OCI-LY7 (cell line): ENCODE data around the gene RAD23A.

Experiments
- CTCF ChIP-seq: fragments of 200-600 bp; sonication (generic); conservative IDR thresholded peaks from 2 replicates; pipeline ENCODE4 v1.5.1; 2014; ENCODE audit warnings: mild to moderate bottlenecking, antibody characterized with exemption, low read length, moderate library complexity, mixed read lengths
- EZH2phosphoT487 ChIP-seq: fragments of 200-600 bp; sonication (generic); IDR thresholded peaks from 2 replicates; pipeline ENCODE4 v1.6.1; 2018; ENCODE audit warnings: low read depth, borderline replicate concordance, mild to moderate bottlenecking, mixed run types, antibody characterized with exemption, low read length, moderate library complexity, mixed read lengths

GRCh38 chr19:12933287-12934072 lies 12.2 kb upstream of the RAD23A start, which contains the start of gene FARSA:
- TF ChIP-seq CTCF (no peak), EZH2phosphoT487 (no peak)
